Brain microvascular endothelial cell (primary cell): ENCODE measurements around the gene UFSP1.

Experiments
- DNase-seq: peaks from one replicate; pipeline ENCODE4 v3.0.0-alpha.2; 2020
- H3K27ac ChIP-seq: fragments of 250-450 bp; sonication (Bioruptor Pico); 2 replicates; pipeline ENCODE4 v1.5.1; 2020; ENCODE audit warnings: mild to moderate bottlenecking, moderate library complexity
- H3K27me3 ChIP-seq: fragments of 250-450 bp; sonication (Bioruptor Pico); replicated peaks from 2 replicates; pipeline ENCODE4 v1.5.1; 2020; ENCODE audit warnings: mild to moderate bottlenecking
- H3K36me3 ChIP-seq: fragments of 250-450 bp; sonication (Bioruptor Pico); replicated peaks from 2 replicates; pipeline ENCODE4 v1.5.1; 2020; ENCODE audit warnings: mild to moderate bottlenecking
- H3K4me3 ChIP-seq: 2 replicates; pipeline ENCODE4 v1.5.1; 2011; ENCODE audit warnings: low read depth, mild to moderate bottlenecking, control low read depth, low read length, moderate library complexity
- in situ Hi-C: cut with HindIII; loops from 2 replicates; pipeline ENCODE4 v1.10.0; 2017; ENCODE audit warnings: low sequenced_read_pairs, low pct_ligation_motif_present
- TF ChIP-seq, protein P1 (sequence below): IDR thresholded peaks from 2 replicates; pipeline ENCODE4 v1.5.1; 2011; ENCODE audit warnings: low read depth, mild to moderate bottlenecking, moderate library complexity, low read length, control low read depth, inconsistent platforms; ENCODE audit errors: missing control alignments

Gene UFSP1

DNA sequence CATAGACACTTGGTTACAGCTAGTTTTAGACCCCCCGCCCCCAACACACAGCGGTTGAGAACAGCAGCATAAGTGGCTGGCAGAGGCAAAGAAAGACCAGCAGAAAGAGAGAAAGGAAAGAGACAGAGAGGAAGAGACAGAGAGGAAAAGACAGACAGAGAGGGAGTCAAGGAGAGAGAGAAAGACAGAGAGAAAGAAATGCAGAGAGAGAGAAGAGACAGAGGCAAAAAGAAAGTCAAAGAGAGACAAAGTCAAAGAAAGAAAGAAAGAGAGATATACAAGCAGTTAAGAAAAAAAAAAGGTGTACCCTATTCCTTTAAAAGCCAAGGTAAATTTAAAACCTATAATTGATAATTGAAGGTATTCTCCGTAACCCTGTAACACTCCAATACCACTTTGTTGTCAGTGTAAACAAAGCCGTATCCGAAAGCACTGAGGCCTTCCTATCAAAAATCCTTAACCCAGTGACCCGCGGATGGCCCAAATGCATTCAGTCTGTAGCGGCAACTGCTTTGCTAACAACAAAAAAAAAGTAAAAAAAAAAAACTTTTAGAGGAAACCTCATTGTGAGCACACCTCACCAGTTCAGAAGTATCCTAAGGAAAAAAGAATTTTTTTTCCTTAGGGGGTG lies 48.9 kb downstream of the UFSP1 start:
- no peak overlapping the region for H3K27ac ChIP-seq
- DNase-seq = no peak
- no peaks in the 10 kb centered on the region for H3K27me3 ChIP-seq
- TF ChIP-seq, protein P1, sequence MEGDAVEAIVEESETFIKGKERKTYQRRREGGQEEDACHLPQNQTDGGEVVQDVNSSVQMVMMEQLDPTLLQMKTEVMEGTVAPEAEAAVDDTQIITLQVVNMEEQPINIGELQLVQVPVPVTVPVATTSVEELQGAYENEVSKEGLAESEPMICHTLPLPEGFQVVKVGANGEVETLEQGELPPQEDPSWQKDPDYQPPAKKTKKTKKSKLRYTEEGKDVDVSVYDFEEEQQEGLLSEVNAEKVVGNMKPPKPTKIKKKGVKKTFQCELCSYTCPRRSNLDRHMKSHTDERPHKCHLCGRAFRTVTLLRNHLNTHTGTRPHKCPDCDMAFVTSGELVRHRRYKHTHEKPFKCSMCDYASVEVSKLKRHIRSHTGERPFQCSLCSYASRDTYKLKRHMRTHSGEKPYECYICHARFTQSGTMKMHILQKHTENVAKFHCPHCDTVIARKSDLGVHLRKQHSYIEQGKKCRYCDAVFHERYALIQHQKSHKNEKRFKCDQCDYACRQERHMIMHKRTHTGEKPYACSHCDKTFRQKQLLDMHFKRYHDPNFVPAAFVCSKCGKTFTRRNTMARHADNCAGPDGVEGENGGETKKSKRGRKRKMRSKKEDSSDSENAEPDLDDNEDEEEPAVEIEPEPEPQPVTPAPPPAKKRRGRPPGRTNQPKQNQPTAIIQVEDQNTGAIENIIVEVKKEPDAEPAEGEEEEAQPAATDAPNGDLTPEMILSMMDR = no peak
- H3K4me3 ChIP-seq = no peak overlapping the region
- no peaks in the 10 kb centered on the region for H3K36me3 ChIP-seq
- in situ Hi-C loops = loop anchor here (25.0 kb wide), 1 partner anchor 128 kb away; the partner anchor contains the start of genes EPO and POP7

DNA sequence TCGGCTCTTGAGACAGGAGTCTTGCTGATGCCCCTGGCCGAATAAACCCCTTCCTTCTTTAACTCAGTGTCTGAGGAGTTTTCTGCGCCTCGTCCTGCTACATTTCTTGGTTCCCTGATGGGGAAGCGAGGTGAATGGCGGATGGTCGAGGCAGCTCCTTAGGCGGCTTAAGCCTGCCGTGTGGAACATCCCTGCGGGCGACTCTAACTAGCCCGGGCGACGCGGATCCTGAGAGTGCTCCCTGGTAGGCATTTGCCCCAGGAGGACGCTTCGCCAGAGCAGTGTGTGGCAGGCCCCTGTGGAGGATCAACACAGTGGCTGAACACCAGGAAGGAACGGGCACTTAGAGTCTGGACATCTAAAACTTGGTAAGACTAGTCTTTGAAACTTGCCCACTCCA lies 50.2 kb downstream of the UFSP1 start:
- in situ Hi-C loops = loop anchor here (25.0 kb wide), 1 partner anchor 127 kb away; the partner anchor contains the start of genes EPO and POP7
- DNase-seq = no peak
- TF ChIP-seq, protein P1 = no peak
- Histone ChIP-seq H3K36me3 (no peaks in the 10 kb centered on the region), H3K27me3 (no peaks in the 10 kb centered on the region), H3K4me3 (no peak overlapping the region), H3K27ac (no peak overlapping the region)
